Forelimb muscle (tissue), 1 donor: ENCODE results near the gene AK1. TPM values are rescaled to one million over a fixed set of nuclear protein-coding genes. Genes with fewer than 3 reads are reported as not detected.

Source experiments
- DNase-seq: peaks from one replicate; pipeline ENCODE4 v3.0.0-alpha.2; 2013; ENCODE audit warnings: low read depth
- polyA plus RNA-seq: library from polyadenylated mRNA; unstranded; fragments of 120-200 nt; gene quantifications from one replicate; pipeline ENCODE4 v1.2.1, GENCODE V29; 2013; ENCODE audit not compliant: insufficient read length

The AK1 gene
- polyA plus RNA-seq, 1 donor: 1,272 TPM

DNA sequence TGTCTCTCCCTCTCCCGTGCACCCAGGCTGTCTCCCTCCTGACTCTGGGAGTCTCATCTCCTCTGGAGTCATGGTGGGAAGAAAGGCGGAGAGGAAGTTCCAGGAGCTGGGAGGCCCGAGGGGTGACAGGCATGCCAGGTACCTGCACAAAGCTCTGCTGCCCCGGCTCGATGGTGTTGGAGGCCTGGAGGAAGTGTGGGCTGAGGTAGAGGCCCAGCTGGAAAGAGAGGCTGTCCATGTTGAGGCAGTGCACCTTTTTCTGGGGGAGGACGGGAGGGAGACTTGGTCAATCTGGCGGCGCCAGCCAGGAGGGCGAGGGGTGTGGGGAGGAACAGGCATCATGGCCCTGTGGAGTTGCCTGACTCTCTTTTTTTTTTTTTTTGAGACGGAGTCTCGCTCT, 58.9 kb downstream of the AK1 start:
- DNase-seq: no peak

DNA sequence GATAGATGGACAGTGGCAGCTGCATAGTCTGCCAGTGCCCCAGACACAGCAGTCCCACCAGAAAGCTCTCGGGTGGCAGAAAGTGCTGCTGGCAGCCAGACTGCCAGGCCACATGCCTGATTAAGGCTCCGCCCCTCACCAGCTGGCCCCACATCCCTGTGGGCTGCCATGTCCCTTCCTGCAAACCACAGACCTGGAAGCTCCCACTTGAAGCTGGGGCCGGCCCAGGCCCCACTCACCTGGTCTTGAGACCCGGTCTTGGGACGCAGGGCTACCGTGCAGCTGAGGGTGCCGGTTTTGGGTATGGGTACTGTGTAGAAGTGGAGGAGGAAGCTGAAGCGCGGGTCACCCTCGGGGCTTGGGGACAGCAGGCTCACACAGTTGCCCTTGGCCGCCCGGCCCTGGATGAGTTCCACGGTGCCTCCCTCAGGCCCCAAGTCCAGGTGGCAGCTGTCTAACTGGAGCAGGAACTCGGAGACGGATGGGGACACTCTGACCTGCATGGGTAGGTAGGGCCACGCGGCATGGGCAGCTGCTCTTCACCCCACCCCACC, 59.5 kb downstream of the AK1 start:
- DNase-seq: no peak

DNA sequence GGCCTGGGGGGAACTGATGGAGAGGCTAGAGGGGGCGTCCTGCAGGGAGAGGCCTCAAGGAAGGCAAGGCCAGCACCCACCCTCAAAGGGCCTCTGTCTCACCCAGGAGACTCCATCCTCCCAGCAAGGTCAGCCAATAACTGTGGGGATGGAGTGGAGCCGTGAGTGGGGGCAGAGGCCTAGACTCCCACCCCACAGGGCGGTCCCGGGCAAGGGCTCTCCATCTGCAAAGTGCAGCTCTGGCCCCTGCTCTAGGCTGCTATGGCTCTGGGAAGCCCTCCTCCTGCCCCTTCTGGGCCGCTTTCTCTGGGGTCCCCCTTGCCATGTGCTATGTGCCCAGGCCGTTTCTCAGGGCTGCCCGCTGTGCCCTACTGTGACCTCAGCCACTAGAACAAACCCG, 60.7 kb downstream of the AK1 start:
- no peak for DNase-seq

Other genes starting within 250 kb of the AK1 start
- gene CFAP157, start 170.7 kb downstream of the AK1 start, polyA plus RNA-seq: 1.4 TPM
- 6.4 TPM for gene PTRH1, start 162.0 kb downstream of the AK1 start, polyA plus RNA-seq
- gene TTC16, start 161.6 kb downstream of the AK1 start, polyA plus RNA-seq: 0.03 TPM
- 8.1 TPM for gene TOR2A, start 142.4 kb downstream of the AK1 start, polyA plus RNA-seq
- gene SH2D3C, start 99.0 kb downstream of the AK1 start, polyA plus RNA-seq: 16.5 TPM
- 48.2 TPM for gene CDK9, start 91.6 kb downstream of the AK1 start, polyA plus RNA-seq
- 39.5 TPM for gene FPGS, start 74.8 kb downstream of the AK1 start, polyA plus RNA-seq
- gene ENG, start 23.0 kb downstream of the AK1 start, polyA plus RNA-seq: 43.4 TPM
- gene ST6GALNAC6, start 21.9 kb upstream of the AK1 start, polyA plus RNA-seq: 53.3 TPM
- 48.9 TPM for gene ST6GALNAC4, start 39.4 kb upstream of the AK1 start, polyA plus RNA-seq
- gene PIP5KL1, start 53.1 kb upstream of the AK1 start, polyA plus RNA-seq: 5.3 TPM
- 19.8 TPM for gene DPM2, start 60.2 kb upstream of the AK1 start, polyA plus RNA-seq
- 19.2 TPM for gene EEIG1, start 103.3 kb upstream of the AK1 start, polyA plus RNA-seq
- 7.4 TPM for gene NAIF1, start 189.6 kb upstream of the AK1 start, polyA plus RNA-seq
- 10.8 TPM for gene SLC25A25, start 190.6 kb upstream of the AK1 start, polyA plus RNA-seq